K562 (cell line): ENCODE measurements around the gene PRKACA. TPM values are rescaled to one million over a fixed set of nuclear protein-coding genes. Genes with fewer than 3 reads are reported as not detected.

Experiments used
- ATF7 ChIP-seq: fragments of 450-650 bp; IDR thresholded peaks from 2 replicates; pipeline ENCODE4 v1.7.1; 2014; ENCODE audit warnings: mild to moderate bottlenecking, moderate library complexity
- BCOR ChIP-seq: fragments of 450-650 bp; IDR thresholded peaks from 2 replicates; pipeline ENCODE4 v1.6.1; 2016
- EP400 ChIP-seq: fragments of 450-650 bp; IDR thresholded peaks from 2 replicates; pipeline ENCODE4 v1.6.1; 2017; ENCODE audit warnings: antibody characterized with exemption, mild to moderate bottlenecking, moderate library complexity
- FOXK2 ChIP-seq, 2 experiments: fragments of 450-650 bp; IDR thresholded peaks in 1 of 2; conservative IDR thresholded peaks in 1 of 2; 2 replicates each; pipeline ENCODE4 v1.6.1; 2016; ENCODE audit warnings: low read depth in 2 of 2, mild to moderate bottlenecking in 1 of 2
- HDGF ChIP-seq: fragments of 450-650 bp; IDR thresholded peaks from 2 replicates; pipeline ENCODE4 v1.6.1; 2016
- HLTF ChIP-seq: fragments of 450-650 bp; IDR thresholded peaks from 2 replicates; pipeline ENCODE4 v1.6.1; 2016
- KDM1A ChIP-seq, 2 experiments: fragments of 450-650 bp; IDR thresholded peaks; 2 replicates each; pipeline ENCODE4 v1.6.1; 2016; ENCODE audit warnings: mild to moderate bottlenecking in 2 of 2
- MLLT1 ChIP-seq, 2 experiments: fragments of 450-650 bp; IDR thresholded peaks; 2 replicates each; pipeline ENCODE4 v1.6.1; 2016
- MNT ChIP-seq, 2 experiments: fragments of 450-650 bp; conservative IDR thresholded peaks; 2 replicates each; pipeline ENCODE4 v1.6.1; 2017; ENCODE audit warnings: mild to moderate bottlenecking in 2 of 2, moderate library complexity in 2 of 2
- MTA2 ChIP-seq: fragments of 450-650 bp; IDR thresholded peaks from 2 replicates; pipeline ENCODE4 v1.6.1; 2016; ENCODE audit warnings: low read depth
- RAD21 ChIP-seq, 2 experiments: fragments of 250-450 bp in 1 of 2; fragments of 450-650 bp in 1 of 2; sonication (Bioruptor Pico) in 1 of 2; formaldehyde crosslinking in 1 of 2; IDR thresholded peaks in 1 of 2; conservative IDR thresholded peaks in 1 of 2; 2 replicates each; pipeline versions ENCODE4 v1.4.0 to v1.8.0; 2020 to 2022; ENCODE audit warnings: mild to moderate bottlenecking in 2 of 2, moderate library complexity in 1 of 2
- RFX1 ChIP-seq: fragments of 450-650 bp; IDR thresholded peaks from 2 replicates; pipeline ENCODE4 v1.6.1; 2016; ENCODE audit warnings: mild to moderate bottlenecking, moderate library complexity
- SMARCA4 ChIP-seq: fragments of 450-650 bp; IDR thresholded peaks from 2 replicates; pipeline ENCODE4 v1.6.1; 2016
- TFAP4 ChIP-seq: sonication (generic); formaldehyde crosslinking; IDR thresholded peaks from 2 replicates; pipeline ENCODE4 v1.8.0; 2022; ENCODE audit warnings: missing genetic modification reagents, mild to moderate bottlenecking, moderate library complexity, borderline replicate concordance
- ZZZ3 ChIP-seq: fragments of 450-650 bp; IDR thresholded peaks from 2 replicates; pipeline ENCODE4 v1.6.1; 2016; ENCODE audit warnings: antibody characterized with exemption, mild to moderate bottlenecking, moderate library complexity
- polyA plus RNA-seq, 8 experiments: library from polyadenylated mRNA; depleted of rRNA in 4 of 8; stranded (reverse) in 5 of 8; unstranded in 3 of 8; fragments of >200 nt; fragmentation: Nextera tagmentation in 2 of 8; fragmentation: Illumina TruSeq in 1 of 8; extraction: Ambion mirVana in 2 of 8; extraction: Trizol in 1 of 8; gene quantifications; 2 replicates each; pipeline versions ENCODE4 v1.2.1 to v1.2.3, GENCODE V29; 2011 to 2014; ENCODE audit warnings: inconsistent platforms in 1 of 8, missing spikeins in 1 of 8
- total RNA-seq, 7 experiments: library from RNA; depleted of rRNA in 6 of 7; stranded (reverse); fragments of >200 nt in 6 of 7; fragmentation: Illumina TruSeq in 2 of 7; extraction: Trizol in 2 of 7; gene quantifications; 2 replicates each; pipeline versions ENCODE4 v1.2.1 to v1.2.3, GENCODE V29; 2011 to 2021; ENCODE audit warnings: low replicate concordance in 1 of 7
- TF ChIP-seq, protein P1 (sequence below): IDR thresholded peaks from 2 replicates; pipeline ENCODE4 v1.6.1; 2011; ENCODE audit warnings: borderline replicate concordance, low read depth, mild to moderate bottlenecking, moderate library complexity, low read length; ENCODE audit not compliant: insufficient read depth, poor library complexity, severe bottlenecking
- TF ChIP-seq, protein P2 (sequence below), 2 experiments: fragments of 200-800 bp in 1 of 2; sonication (Bioruptor generic) in 1 of 2; sonication (generic) in 1 of 2; formaldehyde crosslinking in 1 of 2; IDR thresholded peaks in 1 of 2; conservative IDR thresholded peaks in 1 of 2; 2 replicates each; pipeline versions ENCODE4 v1.5.0 to v1.6.1; 2016 to 2020; ENCODE audit warnings: missing compliant biosample characterization in 1 of 2, missing genetic modification characterization in 1 of 2, missing genetic modification reagents in 1 of 2

PRKACA gene
- total and polyA plus RNA-seq, 9 of the 15 experiments (the other 6 are each of a cell fraction or from before 2014, with no cell fraction given), result 1.2 to 63.1 (median 13.0) TPM

DNA sequence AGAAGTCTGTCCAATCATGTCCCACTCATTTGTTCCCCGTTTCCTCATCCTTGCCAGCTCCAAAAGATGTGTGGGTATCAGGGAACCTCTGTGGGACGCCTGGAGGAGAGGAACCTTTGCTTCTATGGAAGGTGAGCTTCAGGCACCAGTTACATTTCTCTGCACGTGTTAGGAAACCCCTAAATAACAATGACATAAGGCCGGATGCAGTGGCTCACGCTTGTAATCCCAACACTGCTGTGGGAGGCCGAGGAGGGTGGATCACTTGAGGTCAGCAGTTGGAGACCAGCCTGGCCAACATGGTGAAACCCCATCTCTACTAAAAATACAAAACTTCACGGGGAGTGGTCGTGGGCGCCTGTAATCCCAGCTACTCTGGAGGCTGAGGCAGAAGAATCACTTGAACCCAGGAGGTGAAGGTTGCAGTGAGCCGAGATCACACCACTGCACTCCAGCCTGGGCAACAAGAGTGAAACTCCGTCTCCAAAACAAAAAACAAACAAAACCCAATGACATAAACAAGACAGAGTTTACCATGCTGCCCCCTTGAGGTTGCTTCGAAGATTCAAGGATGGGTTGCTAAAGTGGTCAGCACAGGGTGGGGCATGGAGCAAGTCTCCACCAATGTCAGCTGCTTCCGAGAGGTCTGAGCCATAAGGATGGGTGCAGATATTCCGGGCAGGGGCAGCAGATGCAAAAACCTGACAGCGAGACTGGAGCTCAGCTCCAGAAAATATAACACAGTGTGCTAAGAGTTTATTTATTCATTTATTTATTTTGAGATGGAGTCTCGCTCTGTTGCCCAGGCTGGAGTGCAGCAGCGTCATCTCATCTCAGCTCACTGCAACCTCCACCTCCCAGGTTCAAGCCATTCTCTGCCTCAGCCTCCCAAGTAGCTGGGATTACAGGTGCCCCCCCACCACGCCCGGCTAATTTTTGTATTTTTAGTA, 74.6 kb downstream of the PRKACA start (continued):
- TF ChIP-seq, protein P1, sequence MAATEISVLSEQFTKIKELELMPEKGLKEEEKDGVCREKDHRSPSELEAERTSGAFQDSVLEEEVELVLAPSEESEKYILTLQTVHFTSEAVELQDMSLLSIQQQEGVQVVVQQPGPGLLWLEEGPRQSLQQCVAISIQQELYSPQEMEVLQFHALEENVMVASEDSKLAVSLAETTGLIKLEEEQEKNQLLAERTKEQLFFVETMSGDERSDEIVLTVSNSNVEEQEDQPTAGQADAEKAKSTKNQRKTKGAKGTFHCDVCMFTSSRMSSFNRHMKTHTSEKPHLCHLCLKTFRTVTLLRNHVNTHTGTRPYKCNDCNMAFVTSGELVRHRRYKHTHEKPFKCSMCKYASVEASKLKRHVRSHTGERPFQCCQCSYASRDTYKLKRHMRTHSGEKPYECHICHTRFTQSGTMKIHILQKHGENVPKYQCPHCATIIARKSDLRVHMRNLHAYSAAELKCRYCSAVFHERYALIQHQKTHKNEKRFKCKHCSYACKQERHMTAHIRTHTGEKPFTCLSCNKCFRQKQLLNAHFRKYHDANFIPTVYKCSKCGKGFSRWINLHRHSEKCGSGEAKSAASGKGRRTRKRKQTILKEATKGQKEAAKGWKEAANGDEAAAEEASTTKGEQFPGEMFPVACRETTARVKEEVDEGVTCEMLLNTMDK, result peak; percentile 66
- peak; percentile 50 to 68 for TF ChIP-seq RAD21 (CRISPR knock-in tag; conservative IDR thresholded peaks at IDR 0.05 in 1 of 2, IDR thresholded peaks at IDR 0.05 in 1 of 2)
- TF ChIP-seq RFX1, result peak; percentile 78
- TF ChIP-seq, protein P2, sequence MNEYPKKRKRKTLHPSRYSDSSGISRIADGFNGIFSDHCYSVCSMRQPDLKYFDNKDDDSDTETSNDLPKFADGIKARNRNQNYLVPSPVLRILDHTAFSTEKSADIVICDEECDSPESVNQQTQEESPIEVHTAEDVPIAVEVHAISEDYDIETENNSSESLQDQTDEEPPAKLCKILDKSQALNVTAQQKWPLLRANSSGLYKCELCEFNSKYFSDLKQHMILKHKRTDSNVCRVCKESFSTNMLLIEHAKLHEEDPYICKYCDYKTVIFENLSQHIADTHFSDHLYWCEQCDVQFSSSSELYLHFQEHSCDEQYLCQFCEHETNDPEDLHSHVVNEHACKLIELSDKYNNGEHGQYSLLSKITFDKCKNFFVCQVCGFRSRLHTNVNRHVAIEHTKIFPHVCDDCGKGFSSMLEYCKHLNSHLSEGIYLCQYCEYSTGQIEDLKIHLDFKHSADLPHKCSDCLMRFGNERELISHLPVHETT (CRISPR knock-in tag; conservative IDR thresholded peaks at IDR 0.05 in 1 of 2, IDR thresholded peaks at IDR 0.05 in 1 of 2), result 0 out of 4 replicates have a peak, but pooled peaks of 1 of the 2 experiments have one; percentile 38
- TF ChIP-seq TFAP4 (CRISPR knock-in tag), result 0 out of 2 replicates have a peak, but pooled peaks have one; percentile 28
- TF ChIP-seq MNT (conservative IDR thresholded peaks at IDR 0.05), result peak in 1 of 2 experiments; percentile 59; a peak in 2 of 4 replicates
- peak; percentile 60; the same call in 1 of the 2 replicates for TF ChIP-seq ATF7
- peak; percentile 45; the same call in 1 of the 2 replicates for TF ChIP-seq MTA2
- TF ChIP-seq BCOR, result peak; percentile 60; the same call in 1 of the 2 replicates
- 0 out of 4 replicates have a peak, but pooled peaks of 1 of the 2 experiments have one; percentile 14 for TF ChIP-seq MLLT1 (IDR thresholded peaks at IDR 0.05)
- peak in 1 of 2 experiments; percentile 19; a peak in 1 of 4 replicates for TF ChIP-seq KDM1A (IDR thresholded peaks at IDR 0.05)
- peak; percentile 59; the same call in 1 of the 2 replicates for TF ChIP-seq SMARCA4
- TF ChIP-seq HDGF, result peak; percentile 78
- 0 out of 2 replicates have a peak, but pooled peaks have one; percentile 46 for TF ChIP-seq HLTF
- peak; percentile 97 to 98 for TF ChIP-seq FOXK2 (conservative IDR thresholded peaks at IDR 0.05 in 1 of 2, IDR thresholded peaks at IDR 0.05 in 1 of 2; ENCODE audit: low read depth in 2 of 2)
- peak; percentile 54; the same call in 1 of the 2 replicates for TF ChIP-seq ZZZ3
- TF ChIP-seq EP400, result peak; percentile 50
